Stimulated activated CD8-positive, alpha-beta memory T cell treated with anti-CD3 and anti-CD28 coated beads, Interleukin-15, amount 100 ng/mL, for 24 hours (primary cell): ENCODE data around the gene CD82.

ENCODE experiments used
- DNase-seq: peaks from one replicate; pipeline ENCODE4 v3.0.0-alpha.2; 2020; ENCODE audit warnings: low read depth

Gene CD82

GRCh38 chr11:44577231-44577830, 11.9 kb downstream of the CD82 start:
- DNase-seq, result no peak

- no peak for DNase-seq
Observed at GRCh38 chr11:44578279-44578678, 12.8 kb downstream of the CD82 start.

GRCh38 chr11:44579302-44579761, 13.9 kb downstream of the CD82 start:
- no peak for DNase-seq

GRCh38 chr11:44580701-44581100, 15.2 kb downstream of the CD82 start:
- no peak for DNase-seq

GRCh38 chr11:44581246-44581645, 15.8 kb downstream of the CD82 start:
- DNase-seq, result no peak

- DNase-seq, result no peak
Observed at GRCh38 chr11:44582641-44583352, 17.3 kb downstream of the CD82 start.

- no peak for DNase-seq
Observed at GRCh38 chr11:44583353-44583669, 17.8 kb downstream of the CD82 start.

GRCh38 chr11:44585421-44585820, 20.0 kb downstream of the CD82 start:
- DNase-seq, result no peak

- DNase-seq, result no peak
Observed at GRCh38 chr11:44589301-44589700, 23.8 kb downstream of the CD82 start.

- DNase-seq, result no peak
Observed at GRCh38 chr11:44590769-44591168, 25.3 kb downstream of the CD82 start.

- no peak for DNase-seq
Observed at GRCh38 chr11:44591557-44591956, 26.1 kb downstream of the CD82 start.

- no peak for DNase-seq
Observed at GRCh38 chr11:44592125-44592940, 26.9 kb downstream of the CD82 start.

GRCh38 chr11:44593251-44593650, 27.8 kb downstream of the CD82 start:
- DNase-seq, result no peak

GRCh38 chr11:44595006-44595405, 29.5 kb downstream of the CD82 start:
- no peak for DNase-seq

- DNase-seq, result no peak
Observed at GRCh38 chr11:44595964-44596381, 30.5 kb downstream of the CD82 start.

- DNase-seq, result peak; percentile 24
Observed at GRCh38 chr11:44596525-44597276, 31.2 kb downstream of the CD82 start.

GRCh38 chr11:44597358-44598012, 32.0 kb downstream of the CD82 start:
- DNase-seq, result no peak

GRCh38 chr11:44598831-44599230, 33.4 kb downstream of the CD82 start:
- no peak for DNase-seq

GRCh38 chr11:44600261-44600660, 34.8 kb downstream of the CD82 start:
- no peak for DNase-seq

GRCh38 chr11:44600839-44601383, 35.4 kb downstream of the CD82 start:
- no peak for DNase-seq
